OCI-LY7 (cell line): ENCODE data around the gene RPL36A. TPM values are rescaled to one million over a fixed set of nuclear protein-coding genes. Genes with fewer than 3 reads are reported as not detected.

Source experiments
- BruUV-seq: library from RNA; stranded (reverse); fragments of 400-500 nt; replicated peaks from 2 replicates; lab custom pipeline; 2021; lab: Mats Ljungman, UMichigan
- CTCF ChIA-PET: fragments of 300-600 bp; sonication (Branson Sonifier 250); formaldehyde crosslinking; loops from one replicate; lab custom pipeline; 2022; ENCODE audit warnings: antibody characterized with exemption; ENCODE audit not compliant: unreplicated experiment; lab: Charles Lee
- POLR2A ChIA-PET: fragments of 300-600 bp; sonication (Branson Sonifier 250); formaldehyde crosslinking; loops from one replicate; lab custom pipeline; 2022; ENCODE audit warnings: antibody characterized with exemption; lab: Charles Lee
- DNase-seq: peaks from one replicate; pipeline ENCODE4 v3.0.0-alpha.2; 2015; ENCODE audit warnings: low spot score
- H2AFZ ChIP-seq: fragments of 200-600 bp; sonication (generic), shearing (Covaris generic); 2 replicates; pipeline ENCODE4 v1.6.1; 2014; ENCODE audit warnings: mild to moderate bottlenecking, antibody characterized with exemption, low read length, moderate library complexity
- H3K27ac ChIP-seq: fragments of 200-600 bp; sonication (generic); 2 replicates; pipeline ENCODE4 v1.5.1; 2014; ENCODE audit warnings: mixed run types, low read depth, mild to moderate bottlenecking, moderate library complexity, low read length, inconsistent platforms; ENCODE audit not compliant: poor library complexity, severe bottlenecking
- H3K36me3 ChIP-seq: fragments of 200-600 bp; sonication (generic); 2 replicates; pipeline ENCODE4 v1.6.1; 2014; ENCODE audit warnings: mild to moderate bottlenecking, antibody characterized with exemption, low read length, moderate library complexity, mixed read lengths; ENCODE audit not compliant: insufficient read depth
- H3K4me1 ChIP-seq: fragments of 200-600 bp; sonication (generic); 2 replicates; pipeline ENCODE4 v1.5.1; 2014; ENCODE audit warnings: mild to moderate bottlenecking, low read length; ENCODE audit not compliant: insufficient read depth, poor library complexity, severe bottlenecking
- H3K4me2 ChIP-seq: fragments of 200-600 bp; sonication (generic); 2 replicates; pipeline ENCODE4 v1.6.1; 2014; ENCODE audit warnings: mild to moderate bottlenecking, low read length
- H3K4me3 ChIP-seq: fragments of 200-600 bp; sonication (generic); 2 replicates; pipeline ENCODE4 v1.5.1; 2014; ENCODE audit warnings: mild to moderate bottlenecking, low read depth, low read length; ENCODE audit not compliant: poor library complexity, severe bottlenecking
- H3K79me2 ChIP-seq: fragments of 200-600 bp; sonication (generic); 2 replicates; pipeline ENCODE4 v1.6.1; 2016; ENCODE audit warnings: low read depth, mild to moderate bottlenecking, low read length, moderate library complexity, mixed read lengths; ENCODE audit not compliant: insufficient read depth
- H3K9me2 ChIP-seq: fragments of 200-600 bp; sonication (generic); 2 replicates; pipeline ENCODE4 v1.6.1; 2016; ENCODE audit warnings: mild to moderate bottlenecking, low read length, mixed read lengths; ENCODE audit not compliant: insufficient read depth
- H3K9me3 ChIP-seq: fragments of 200-600 bp; sonication (generic); 2 replicates; pipeline ENCODE4 v1.6.1; 2014; ENCODE audit warnings: mild to moderate bottlenecking, mixed run types, low read length, mixed read lengths
- H4K20me1 ChIP-seq: fragments of 200-600 bp; sonication (generic); 2 replicates; pipeline ENCODE4 v1.6.1; 2014; ENCODE audit warnings: mild to moderate bottlenecking, antibody characterized with exemption, low read length, moderate library complexity, mixed read lengths; ENCODE audit not compliant: insufficient read depth
- CTCF ChIP-seq: fragments of 200-600 bp; sonication (generic); conservative IDR thresholded peaks from 2 replicates; pipeline ENCODE4 v1.5.1; 2014; ENCODE audit warnings: mild to moderate bottlenecking, antibody characterized with exemption, low read length, moderate library complexity, mixed read lengths
- EZH2phosphoT487 ChIP-seq: fragments of 200-600 bp; sonication (generic); IDR thresholded peaks from 2 replicates; pipeline ENCODE4 v1.6.1; 2018; ENCODE audit warnings: low read depth, borderline replicate concordance, mild to moderate bottlenecking, mixed run types, antibody characterized with exemption, low read length, moderate library complexity, mixed read lengths
- intact Hi-C: fragments of 100-400 bp; cut with micrococcal nuclease; formaldehyde crosslinking; loops from one replicate; pipeline ENCODE4 v1.10.0; 2022; ENCODE audit not compliant: unreplicated experiment
- total RNA-seq, 2 experiments: library from RNA; depleted of rRNA in 1 of 2; stranded (reverse); fragments of >200 nt in 1 of 2; shearing (Covaris generic) in 1 of 2; gene quantifications; 2 replicates each; pipeline ENCODE4 v1.2.3, GENCODE V29; 2014 to 2022

RPL36A gene
- total RNA-seq, 2 experiments from 2014 or later, result 431 to 2,042 TPM

GRCh38 chrX:101383679-101384205, 7.1 kb upstream of the RPL36A start:
- CTCF ChIA-PET, result interaction anchor here (1.4 kb wide), 2 partner anchors 9 to 25 kb away, joined by 4 read pairs; no protein-coding TSS in a partner anchor

GRCh38 chrX:101385026-101385684, 5.7 kb upstream of the RPL36A start:
- H3K79me2 ChIP-seq, result peaks cover 68% of the 10 kb centered on the region
- no peak overlapping the region for H2AFZ ChIP-seq
- H3K9me3 ChIP-seq, result no peaks in the 10 kb centered on the region
- H3K4me1 ChIP-seq, result peaks cover 58% of the 10 kb centered on the region
- no peaks in the 10 kb centered on the region for H4K20me1 ChIP-seq
- intact Hi-C loops, result loop anchor here (2.0 to 10.0 kb wide), 2 partner anchors 14 to 460 kb away; partner anchors contain the start of gene XKRX
- H3K4me3 ChIP-seq, result peak overlapping the region; percentile 96
- POLR2A ChIA-PET, result interaction anchor here (1.0 to 4.2 kb wide), 8 partner anchors 8 to 36 kb away, joined by 3 to 34 read pairs (median 6); partner anchors contain the start of gene TIMM8A
- TF ChIP-seq CTCF, result no peak
- no peak for TF ChIP-seq EZH2phosphoT487
- peak overlapping the region; percentile 89 for H3K4me2 ChIP-seq
- H3K27ac ChIP-seq, result peak overlapping the region; percentile 91
- CTCF ChIA-PET, result no interaction called here
- BruUV-seq, result no TSS peak
- H3K9me2 ChIP-seq, result no peaks in the 10 kb centered on the region
- peaks cover 12% of the 10 kb centered on the region for H3K36me3 ChIP-seq
- no peak for DNase-seq

More at GRCh38 chrX:101383679-101384205, 7.1 kb upstream of the RPL36A start:
- Histone ChIP-seq H3K9me3 (no peaks in the 10 kb centered on the region), H3K4me2 (peak overlapping the region; percentile 89), H3K9me2 (no peaks in the 10 kb centered on the region), H3K36me3 (peaks cover 22% of the 10 kb centered on the region), H4K20me1 (no peaks in the 10 kb centered on the region), H2AFZ (no peak overlapping the region), H3K27ac (peak overlapping the region; percentile 91), H3K4me3 (peak overlapping the region; percentile 96), H3K4me1 (peaks cover 56% of the 10 kb centered on the region), H3K79me2 (peaks cover 77% of the 10 kb centered on the region)
- BruUV-seq, result no TSS peak
- intact Hi-C loops, result loop anchor here (2.0 to 10.0 kb wide), 2 partner anchors 13 to 459 kb away; partner anchors contain the start of gene XKRX
- TF ChIP-seq EZH2phosphoT487 (no peak), CTCF (no peak)
- peak; percentile 86 for DNase-seq
- POLR2A ChIA-PET, result interaction anchor here (0.7 to 4.2 kb wide), 12 partner anchors 8 to 418 kb away, joined by 3 to 34 read pairs (median 4); no protein-coding TSS in a partner anchor
